ENCODE data around the gene ZHX3.

ZHX3 gene

DNA sequence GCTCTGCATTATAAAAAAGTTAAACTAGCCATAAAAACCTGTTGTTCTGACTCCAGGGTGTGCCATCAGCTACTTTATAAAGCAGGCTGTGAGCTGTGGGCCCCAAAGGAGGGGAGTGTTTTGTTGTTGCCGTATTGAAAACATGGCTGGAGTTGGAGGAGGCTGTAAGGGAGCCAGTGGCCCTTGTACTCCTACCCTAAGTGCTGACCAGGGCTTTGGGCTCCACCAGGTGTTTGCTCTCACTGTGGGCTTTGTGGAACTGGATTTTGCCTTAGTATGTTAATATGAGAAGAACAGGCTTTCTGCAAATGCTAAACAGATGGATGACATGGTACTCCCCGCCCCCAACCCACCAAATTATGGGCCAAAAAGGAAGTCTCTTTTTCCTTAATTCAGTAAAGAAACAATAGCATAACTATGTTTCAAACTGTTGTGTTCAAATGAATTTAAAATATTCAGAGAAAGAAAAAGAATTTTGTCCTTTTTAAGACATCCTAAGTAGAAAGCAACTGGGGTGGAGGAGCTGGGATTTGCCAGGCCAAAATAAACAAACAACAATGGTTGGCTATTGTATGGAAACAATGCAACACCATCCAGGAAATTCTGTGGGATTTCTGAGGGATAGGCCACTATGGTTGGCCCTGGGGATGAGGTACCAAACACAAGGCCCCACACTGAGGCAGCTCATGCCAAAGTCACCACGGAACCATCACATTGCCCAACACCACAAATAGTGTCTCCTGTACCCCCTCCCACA lies 116.9 kb downstream of the ZHX3 start:
- no peak overlapping the region for H2BK120ac ChIP-seq (ENCODE audit: low read depth, low read length)
- H3K4me1 ChIP-seq (ENCODE audit: control insufficient read depth in 2 of 2, insufficient read depth in 1 of 2, low read depth in 1 of 2, low read length in 2 of 2): no peaks in the 10 kb centered on the region
- H3K9me3 ChIP-seq (replicated peaks in 1 of 2; ENCODE audit: control insufficient read depth in 2 of 2, insufficient read depth in 1 of 2, low read depth in 1 of 2, low read length in 2 of 2): peaks cover 13 to 25% of the 10 kb centered on the region in 2 donors
- no peak overlapping the region for H4K91ac ChIP-seq (ENCODE audit: low read depth, low read length, poor library complexity)
- no peak overlapping the region for H2BK5ac ChIP-seq (ENCODE audit: low read length)
- no peaks in the 10 kb centered on the region for H3K27me3 ChIP-seq (ENCODE audit: control insufficient read depth in 3 of 3, insufficient read depth in 3 of 3, low read depth in 1 of 3, low read length in 3 of 3)
- no peak overlapping the region for H2BK15ac ChIP-seq (ENCODE audit: low read length)
- H3K4ac ChIP-seq (ENCODE audit: low read length): no peak overlapping the region
- H2AK5ac ChIP-seq (ENCODE audit: low read depth, low read length): no peak overlapping the region
- no peak overlapping the region for H3K14ac ChIP-seq (ENCODE audit: low read length)
- no peak overlapping the region for H3K4me2 ChIP-seq (ENCODE audit: insufficient read depth, low read length, poor library complexity, severe bottlenecking)
- H3K79me1 ChIP-seq (ENCODE audit: low read depth, low read length): no peaks in the 10 kb centered on the region
- no CpG with 5 or more reads among the region's 3 CpGs for WGBS, 2 donors (ENCODE audit: extremely low coverage in 2 of 2, insufficient read length in 2 of 2, insufficient replicate concordance in 1 of 2)
- H2AFZ ChIP-seq (ENCODE audit: low read length): no peak overlapping the region
- no peak overlapping the region for H4K8ac ChIP-seq (ENCODE audit: low read depth, low read length)
- no peak overlapping the region for H3K23ac ChIP-seq (ENCODE audit: low read depth, low read length, poor library complexity)
- no peak overlapping the region for H3K27ac ChIP-seq (replicated peaks; ENCODE audit: low read length)
- no peak overlapping the region for H3K9ac ChIP-seq (ENCODE audit: low read depth, low read length, poor library complexity)
- no peak overlapping the region for H3K18ac ChIP-seq (ENCODE audit: low read length)
- DNase-seq (ENCODE audit: low spot score): no peak
- H3K36me3 ChIP-seq (replicated peaks in 1 of 2; ENCODE audit: control insufficient read depth in 2 of 2, insufficient read depth in 2 of 2, low read length in 2 of 2): peaks cover 4% of the 10 kb centered on the region in 2 donors
- no peak overlapping the region for H2BK12ac ChIP-seq (ENCODE audit: low read length)
- H3K4me3 ChIP-seq (ENCODE audit: low read length in 2 of 2): no peak overlapping the region

DNA sequence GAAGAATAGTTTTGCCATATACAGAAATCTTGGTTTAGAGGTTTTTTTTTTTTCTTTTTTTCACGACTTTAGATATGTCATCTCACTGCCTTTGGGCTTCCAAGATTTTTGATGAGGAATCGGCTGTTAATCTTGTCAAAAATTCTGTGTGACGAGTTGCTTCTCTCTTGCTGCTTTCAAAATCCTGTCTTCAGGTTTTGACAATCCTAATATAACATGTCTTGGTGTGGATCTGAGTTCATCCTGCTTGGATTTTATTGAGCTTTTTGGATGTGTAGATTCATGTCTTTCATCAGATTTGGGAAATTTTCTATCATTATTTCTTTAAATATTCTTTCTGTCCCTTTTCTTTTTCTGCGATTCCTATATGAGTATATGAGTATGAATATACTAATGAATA lies 119.1 kb downstream of the ZHX3 start:
- Histone ChIP-seq H3K27ac (replicated peaks; ENCODE audit: low read length) (no peak overlapping the region), H2BK5ac (ENCODE audit: low read length) (no peak overlapping the region), H3K4me1 (ENCODE audit: control insufficient read depth in 2 of 2, insufficient read depth in 1 of 2, low read depth in 1 of 2, low read length in 2 of 2) (no peaks in the 10 kb centered on the region), H3K79me1 (ENCODE audit: low read depth, low read length) (no peaks in the 10 kb centered on the region), H3K4me3 (ENCODE audit: low read length in 2 of 2) (no peak overlapping the region), H3K18ac (ENCODE audit: low read length) (no peak overlapping the region), H3K14ac (ENCODE audit: low read length) (no peak overlapping the region), H3K4ac (ENCODE audit: low read length) (no peak overlapping the region), H2BK15ac (ENCODE audit: low read length) (no peak overlapping the region), H3K36me3 (replicated peaks in 1 of 2; ENCODE audit: control insufficient read depth in 2 of 2, insufficient read depth in 2 of 2, low read length in 2 of 2) (no peaks in the 10 kb centered on the region), H2AK5ac (ENCODE audit: low read depth, low read length) (no peak overlapping the region), H4K91ac (ENCODE audit: low read depth, low read length, poor library complexity) (no peak overlapping the region), H4K8ac (ENCODE audit: low read depth, low read length) (no peak overlapping the region), H3K9ac (ENCODE audit: low read depth, low read length, poor library complexity) (no peak overlapping the region), H2AFZ (ENCODE audit: low read length) (no peak overlapping the region), H3K4me2 (ENCODE audit: insufficient read depth, low read length, poor library complexity, severe bottlenecking) (no peak overlapping the region), H2BK120ac (ENCODE audit: low read depth, low read length) (no peak overlapping the region), H3K27me3 (ENCODE audit: control insufficient read depth in 3 of 3, insufficient read depth in 3 of 3, low read depth in 1 of 3, low read length in 3 of 3) (no peaks in the 10 kb centered on the region), H3K9me3 (replicated peaks in 1 of 2; ENCODE audit: control insufficient read depth in 2 of 2, insufficient read depth in 1 of 2, low read depth in 1 of 2, low read length in 2 of 2) (peaks cover 9 to 20% of the 10 kb centered on the region in 2 donors), H2BK12ac (ENCODE audit: low read length) (no peak overlapping the region), H3K23ac (ENCODE audit: low read depth, low read length, poor library complexity) (no peak overlapping the region)
- WGBS, 2 donors (ENCODE audit: extremely low coverage in 2 of 2, insufficient read length in 2 of 2, insufficient replicate concordance in 1 of 2): no CpG with 5 or more reads among the region's 4 CpGs
- no peak for DNase-seq (ENCODE audit: low spot score)

DNA sequence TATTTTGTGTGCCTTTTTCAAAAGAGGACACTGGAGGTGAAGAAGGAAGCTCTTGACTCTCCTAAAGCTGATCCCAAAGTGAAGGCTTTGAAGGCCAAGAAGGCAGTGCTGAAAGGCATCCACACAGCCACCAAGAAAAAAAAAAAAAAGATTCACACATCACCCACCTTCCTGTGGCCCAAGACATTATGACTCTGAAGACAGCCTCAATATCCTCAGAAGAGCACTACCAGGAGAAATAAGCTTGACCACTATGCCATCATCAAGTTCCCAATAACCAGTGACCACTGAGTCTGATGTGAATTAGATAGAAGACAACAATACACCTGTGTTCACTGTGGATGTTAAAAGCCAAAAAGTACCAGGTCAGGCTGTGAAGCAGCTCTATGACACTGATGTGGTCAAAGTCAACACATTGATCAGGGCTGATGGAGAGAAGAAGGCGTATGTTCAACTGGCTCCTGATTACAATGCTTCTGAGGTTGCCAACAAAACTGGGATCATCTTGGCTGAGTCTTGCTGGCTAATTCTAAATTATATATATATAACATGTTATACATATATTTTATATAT lies 120.8 kb downstream of the ZHX3 start:
- no peak overlapping the region for H3K4ac ChIP-seq (ENCODE audit: low read length)

DNA sequence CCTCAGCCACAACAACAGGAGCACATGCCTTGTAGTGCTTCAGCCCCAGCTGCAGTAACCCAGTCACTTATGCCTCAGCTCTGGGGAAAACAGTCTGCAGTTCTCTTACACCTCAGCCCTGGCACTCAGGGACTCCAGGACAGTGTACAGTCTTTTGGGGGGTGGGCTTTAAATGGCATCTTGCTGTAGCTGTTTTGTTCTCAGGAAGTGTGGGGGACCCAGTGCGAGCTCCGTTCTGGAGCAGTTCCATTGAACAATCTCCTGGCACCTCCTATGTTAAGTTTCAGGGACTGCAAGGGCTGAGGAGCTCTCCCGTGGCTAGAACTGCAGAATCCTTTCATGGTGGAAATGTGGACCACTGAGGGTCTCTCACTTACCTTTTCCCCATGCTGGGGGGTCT lies 125.0 kb downstream of the ZHX3 start:
- Histone ChIP-seq H3K23ac (ENCODE audit: low read depth, low read length, poor library complexity) (no peak overlapping the region), H2BK120ac (ENCODE audit: low read depth, low read length) (no peak overlapping the region), H3K9me3 (replicated peaks in 1 of 2; ENCODE audit: control insufficient read depth in 2 of 2, insufficient read depth in 1 of 2, low read depth in 1 of 2, low read length in 2 of 2) (peaks cover 5 to 13% of the 10 kb centered on the region in 2 donors), H3K4me1 (ENCODE audit: control insufficient read depth in 2 of 2, insufficient read depth in 1 of 2, low read depth in 1 of 2, low read length in 2 of 2) (no peaks in the 10 kb centered on the region), H2BK5ac (ENCODE audit: low read length) (no peak overlapping the region), H3K4ac (ENCODE audit: low read length) (no peak overlapping the region), H2BK12ac (ENCODE audit: low read length) (no peak overlapping the region), H4K8ac (ENCODE audit: low read depth, low read length) (no peak overlapping the region), H3K27me3 (ENCODE audit: control insufficient read depth in 3 of 3, insufficient read depth in 3 of 3, low read depth in 1 of 3, low read length in 3 of 3) (no peaks in the 10 kb centered on the region), H2BK15ac (ENCODE audit: low read length) (no peak overlapping the region), H2AFZ (ENCODE audit: low read length) (no peak overlapping the region), H3K14ac (ENCODE audit: low read length) (no peak overlapping the region), H3K36me3 (replicated peaks in 1 of 2; ENCODE audit: control insufficient read depth in 2 of 2, insufficient read depth in 2 of 2, low read length in 2 of 2) (peaks cover 0 to 2% of the 10 kb centered on the region in 2 donors), H4K91ac (ENCODE audit: low read depth, low read length, poor library complexity) (no peak overlapping the region), H2AK5ac (ENCODE audit: low read depth, low read length) (no peak overlapping the region), H3K79me1 (ENCODE audit: low read depth, low read length) (no peaks in the 10 kb centered on the region), H3K9ac (ENCODE audit: low read depth, low read length, poor library complexity) (no peak overlapping the region), H3K4me2 (ENCODE audit: insufficient read depth, low read length, poor library complexity, severe bottlenecking) (no peak overlapping the region), H3K18ac (ENCODE audit: low read length) (peak overlapping the region; percentile 5), H3K4me3 (ENCODE audit: low read length in 2 of 2) (peak overlapping the region in 1 of 2 donors; percentile 47), H3K27ac (replicated peaks; ENCODE audit: low read length) (no peak overlapping the region)
- WGBS, 2 donors (ENCODE audit: extremely low coverage in 2 of 2, insufficient read length in 2 of 2, insufficient replicate concordance in 1 of 2): no CpG with 5 or more reads among the region's 3 CpGs
- no peak for DNase-seq (ENCODE audit: low spot score)

More for the DNA sequence above, 120.8 kb downstream of the ZHX3 start:
- H3K23ac ChIP-seq (ENCODE audit: low read depth, low read length, poor library complexity): no peak overlapping the region
- no peak overlapping the region for H2BK5ac ChIP-seq (ENCODE audit: low read length)
- no peak overlapping the region for H2BK15ac ChIP-seq (ENCODE audit: low read length)
- no peak overlapping the region for H3K4me2 ChIP-seq (ENCODE audit: insufficient read depth, low read length, poor library complexity, severe bottlenecking)
- no peaks in the 10 kb centered on the region for H3K27me3 ChIP-seq (ENCODE audit: control insufficient read depth in 3 of 3, insufficient read depth in 3 of 3, low read depth in 1 of 3, low read length in 3 of 3)
- no peak overlapping the region for H2AK5ac ChIP-seq (ENCODE audit: low read depth, low read length)
- H3K4me1 ChIP-seq (ENCODE audit: control insufficient read depth in 2 of 2, insufficient read depth in 1 of 2, low read depth in 1 of 2, low read length in 2 of 2): no peaks in the 10 kb centered on the region
- no CpG with 5 or more reads among the region's 1 CpG for WGBS, 2 donors (ENCODE audit: extremely low coverage in 2 of 2, insufficient read length in 2 of 2, insufficient replicate concordance in 1 of 2)
- no peak overlapping the region for H4K91ac ChIP-seq (ENCODE audit: low read depth, low read length, poor library complexity)
- H3K14ac ChIP-seq (ENCODE audit: low read length): no peak overlapping the region
- no peak overlapping the region for H2BK120ac ChIP-seq (ENCODE audit: low read depth, low read length)
- H3K36me3 ChIP-seq (replicated peaks in 1 of 2; ENCODE audit: control insufficient read depth in 2 of 2, insufficient read depth in 2 of 2, low read length in 2 of 2): peaks cover 0 to 2% of the 10 kb centered on the region in 2 donors
- no peak for DNase-seq (ENCODE audit: low spot score)
- H3K9me3 ChIP-seq (replicated peaks in 1 of 2; ENCODE audit: control insufficient read depth in 2 of 2, insufficient read depth in 1 of 2, low read depth in 1 of 2, low read length in 2 of 2): peaks cover 17 to 20% of the 10 kb centered on the region in 2 donors
- H3K9ac ChIP-seq (ENCODE audit: low read depth, low read length, poor library complexity): no peak overlapping the region
- no peaks in the 10 kb centered on the region for H3K79me1 ChIP-seq (ENCODE audit: low read depth, low read length)
- no peak overlapping the region for H2AFZ ChIP-seq (ENCODE audit: low read length)
- no peak overlapping the region for H3K27ac ChIP-seq (replicated peaks; ENCODE audit: low read length)
- no peak overlapping the region for H2BK12ac ChIP-seq (ENCODE audit: low read length)
- H3K18ac ChIP-seq (ENCODE audit: low read length): no peak overlapping the region
- no peak overlapping the region for H4K8ac ChIP-seq (ENCODE audit: low read depth, low read length)
- H3K4me3 ChIP-seq (ENCODE audit: low read length in 2 of 2): no peak overlapping the region
